ENCODE data around the gene SPNS2. TPM values are rescaled to one million over a fixed set of nuclear protein-coding genes. Genes with fewer than 3 reads are reported as not detected.
A peak's percentile ranks its signal among the peaks of the same experiment; 100 is the strongest.

Gene SPNS2
- total RNA-seq, 2 experiments from 2014 or later = 0.33 to 0.53 TPM

- H3K4me3 Mint-ChIP-seq = peak overlapping the region; percentile 83
- H3K36me3 Mint-ChIP-seq (ENCODE audit: low read depth) = no peaks in the 10 kb centered on the region
- ChIA-PET POLR2A (interaction anchor here (0.9 to 2.9 kb wide), 3 partner anchors 14 to 55 kb away, joined by 3 to 21 read pairs (median 10); partner anchors contain the start of gene MYBBP1A), CTCF (no interaction called here)
- Histone ChIP-seq H3K27me3 (ENCODE audit: control insufficient read depth in 1 of 2, insufficient read depth in 2 of 2, low read length in 2 of 2) (peaks cover 38 to 42% of the 10 kb centered on the region in 2 experiments), H3K9me3 (ENCODE audit: control insufficient read depth in 1 of 2, insufficient read depth in 1 of 2, low read length in 2 of 2) (peaks cover 0 to 4% of the 10 kb centered on the region in 2 experiments), H3K4me1 (ENCODE audit: insufficient read depth, low read length) (peaks cover 42% of the 10 kb centered on the region), H3K36me3 (ENCODE audit: insufficient read depth, low read length) (no peaks in the 10 kb centered on the region), H3K4me3 (ENCODE audit: low read length) (peak overlapping the region; percentile 45), H3K27ac (ENCODE audit: low read depth in 1 of 2, low read length in 2 of 2) (no peak overlapping the region)
- H3K27ac Mint-ChIP-seq = no peak overlapping the region
- ATAC-seq (ENCODE audit: poor library complexity) = peak; percentile 27
- intact Hi-C loops (cut with DNase I, micrococcal nuclease) = no loop called here
- no peak for TF ChIP-seq CTCF (IDR thresholded peaks at IDR 0.05)
- peaks cover 45% of the 10 kb centered on the region for H3K27me3 Mint-ChIP-seq
- peaks cover 34% of the 10 kb centered on the region for H3K4me1 Mint-ChIP-seq (ENCODE audit: low read depth)
- no peaks in the 10 kb centered on the region for H3K9me3 Mint-ChIP-seq
- DNase-seq = peak in 7 of 14 experiments; percentile 7 to 65 (median 33)
Observed at GRCh38 chr17:4499431-4500190, 930 bp downstream of the SPNS2 start.

- no peak for DNase-seq
- Histone ChIP-seq H3K36me3 (ENCODE audit: insufficient read depth, low read length) (no peaks in the 10 kb centered on the region), H3K27ac (ENCODE audit: low read depth in 1 of 2, low read length in 2 of 2) (no peak overlapping the region), H3K9me3 (ENCODE audit: control insufficient read depth in 1 of 2, insufficient read depth in 1 of 2, low read length in 2 of 2) (peaks cover 0 to 4% of the 10 kb centered on the region in 2 experiments), H3K4me1 (ENCODE audit: insufficient read depth, low read length) (peaks cover 44% of the 10 kb centered on the region), H3K4me3 (ENCODE audit: low read length) (peak overlapping the region; percentile 45), H3K27me3 (ENCODE audit: control insufficient read depth in 1 of 2, insufficient read depth in 2 of 2, low read length in 2 of 2) (peaks cover 38 to 42% of the 10 kb centered on the region in 2 experiments)
- intact Hi-C loops (cut with DNase I, micrococcal nuclease) = no loop called here
- ChIA-PET CTCF (no interaction called here), POLR2A (interaction anchor here (1.5 to 2.9 kb wide), 2 partner anchors 14 to 19 kb away, joined by 10 to 21 read pairs; no protein-coding TSS in a partner anchor)
- no peak for TF ChIP-seq CTCF (IDR thresholded peaks at IDR 0.05)
- no peak overlapping the region for H3K27ac Mint-ChIP-seq
- H3K4me1 Mint-ChIP-seq (ENCODE audit: low read depth) = peaks cover 39% of the 10 kb centered on the region
- H3K4me3 Mint-ChIP-seq = peak overlapping the region; percentile 83
- no peaks in the 10 kb centered on the region for H3K9me3 Mint-ChIP-seq
- ATAC-seq (ENCODE audit: poor library complexity) = no peak
- peaks cover 49% of the 10 kb centered on the region for H3K27me3 Mint-ChIP-seq
- no peaks in the 10 kb centered on the region for H3K36me3 Mint-ChIP-seq (ENCODE audit: low read depth)
Observed at GRCh38 chr17:4500191-4500571, 1.5 kb downstream of the SPNS2 start.

GRCh38 chr17:4501295-4501949 lies 2.7 kb downstream of the SPNS2 start:
- Mint-ChIP-seq H3K4me3 (peak overlapping the region; percentile 11), H3K36me3 (ENCODE audit: low read depth) (no peaks in the 10 kb centered on the region), H3K27ac (no peak overlapping the region), H3K4me1 (ENCODE audit: low read depth) (peaks cover 40% of the 10 kb centered on the region), H3K27me3 (peaks cover 49% of the 10 kb centered on the region), H3K9me3 (no peaks in the 10 kb centered on the region)
- H3K4me3 ChIP-seq (ENCODE audit: low read length) = no peak overlapping the region
- no peak for ATAC-seq (ENCODE audit: poor library complexity)
- TF ChIP-seq CTCF (IDR thresholded peaks at IDR 0.05) = no peak
- H3K27me3 ChIP-seq (ENCODE audit: control insufficient read depth in 1 of 2, insufficient read depth in 2 of 2, low read length in 2 of 2) = peaks cover 38 to 42% of the 10 kb centered on the region in 2 experiments
- ChIA-PET CTCF (no interaction called here), POLR2A (interaction anchor here (0.8 kb wide), 1 partner anchor 10 kb away, joined by 3 read pairs; no protein-coding TSS in a partner anchor)
- DNase-seq = no peak
- intact Hi-C loops (cut with DNase I, micrococcal nuclease) = no loop called here
- no peak overlapping the region for H3K27ac ChIP-seq (ENCODE audit: low read depth in 1 of 2, low read length in 2 of 2)
- H3K4me1 ChIP-seq (ENCODE audit: insufficient read depth, low read length) = peaks cover 44% of the 10 kb centered on the region
- no peaks in the 10 kb centered on the region for H3K36me3 ChIP-seq (ENCODE audit: insufficient read depth, low read length)
- H3K9me3 ChIP-seq (ENCODE audit: control insufficient read depth in 1 of 2, insufficient read depth in 1 of 2, low read length in 2 of 2) = peaks cover 0 to 4% of the 10 kb centered on the region in 2 experiments

Data from CD4-positive, alpha-beta T cell (primary cell).